Lung (tissue), 12 donors: ENCODE results near the gene ZNF576. TPM values are rescaled to one million over a fixed set of nuclear protein-coding genes. Genes with fewer than 3 reads are reported as not detected.
A peak's percentile ranks its signal among the peaks of the same experiment; 100 is the strongest.

Experiments
- ATAC-seq: fragments of 200-7000 bp; cut with Tn5 transposase; one replicate; pipeline ENCODE4 v1.9.1; 2020; ENCODE audit warnings: moderate number of reproducible peaks; ENCODE audit not compliant: insufficient read depth, low FRiP score
- DNase-seq, 3 donors: peaks; one replicate each; pipeline ENCODE4 v3.0.0-alpha.2; 2013 to 2017
- H3K27ac ChIP-seq, 2 donors: one replicate each; pipeline ENCODE4 v1.5.1; 2013; ENCODE audit warnings: mild to moderate bottlenecking in 2 of 2, moderate library complexity in 2 of 2, control low read depth in 1 of 2, inconsistent platforms in 1 of 2, low read depth in 1 of 2, low read length in 1 of 2
- H3K27me3 ChIP-seq, 3 donors: one replicate each; pipeline ENCODE4 v1.5.1; 2013; ENCODE audit warnings: low read length in 2 of 3; ENCODE audit not compliant: control insufficient read depth in 3 of 3, insufficient read depth in 3 of 3
- H3K36me3 ChIP-seq, 4 donors: one replicate each; pipeline ENCODE4 v1.5.1; 2013; ENCODE audit warnings: low read length in 4 of 4, mild to moderate bottlenecking in 1 of 4, moderate library complexity in 1 of 4; ENCODE audit not compliant: control insufficient read depth in 4 of 4, insufficient read depth in 4 of 4
- H3K4me1 ChIP-seq, 5 donors: one replicate each; pipeline ENCODE4 v1.5.1; 2013; ENCODE audit warnings: low read length in 5 of 5, mild to moderate bottlenecking in 2 of 5, moderate library complexity in 1 of 5; ENCODE audit not compliant: control insufficient read depth in 5 of 5, insufficient read depth in 5 of 5
- H3K4me3 ChIP-seq: one replicate; pipeline ENCODE4 v1.5.1; 2013; ENCODE audit warnings: mild to moderate bottlenecking, control low read depth, moderate library complexity
- H3K9ac ChIP-seq, 2 donors: one replicate each; pipeline ENCODE4 v1.5.1; 2013; ENCODE audit warnings: low read length in 2 of 2, control low read depth in 1 of 2; ENCODE audit not compliant: insufficient read depth in 1 of 2
- H3K9me3 ChIP-seq, 4 donors: one replicate each; pipeline ENCODE4 v1.5.1; 2013; ENCODE audit warnings: low read length in 3 of 4, mild to moderate bottlenecking in 1 of 4, moderate library complexity in 1 of 4; ENCODE audit not compliant: control insufficient read depth in 4 of 4, insufficient read depth in 3 of 4
- CTCF ChIP-seq: IDR thresholded peaks from 2 replicates; pipeline ENCODE4 v1.5.1; 2012; ENCODE audit warnings: mild to moderate bottlenecking; ENCODE audit errors: control extremely low read depth, extremely low read depth
- WGBS, 2 donors: extraction: QIAGEN DNeasy Blood & Tissue Kit; methylation state at CpG; one replicate each; pipeline ENCODE4 v1.1.7; 2013; 5-methylcytosine and 5-hydroxymethylcytosine counted together
- polyA plus RNA-seq, 2 donors: library from polyadenylated mRNA; stranded (reverse); fragments of 200-250 nt; gene quantifications; one replicate each; pipeline ENCODE4 v1.2.1, GENCODE V29; 2013
- total RNA-seq, 2 donors: library from RNA; depleted of rRNA in 1 of 2; stranded (reverse); fragments of >200 nt in 1 of 2; gene quantifications; one replicate each; pipeline ENCODE4 v1.2.1, GENCODE V29; 2014 to 2021
- donor health status: control.
- donor health status: control.
- donor health status: Bipolar disorder and iron deficiency.
- donor health status: healthy.
- donor health status: DM: yes; HTN: yes; CAD: no.

Gene ZNF576
- total and polyA plus RNA-seq, 4 donors = 5.8 to 17.2 (median 12.3) TPM

GRCh38 chr19:43638995-43639518, 42.7 kb downstream of the ZNF576 start:
- Histone ChIP-seq H3K4me1 (peaks cover 0 to 15% (median 10%) of the 10 kb centered on the region in 5 donors), H3K9ac (peak overlapping the region in 1 of 2 donors; percentile 30), H3K9me3 (no peaks in the 10 kb centered on the region), H3K27ac (no peak overlapping the region), H3K27me3 (peaks cover 0 to 29% (median 28%) of the 10 kb centered on the region in 3 donors), H3K36me3 (no peaks in the 10 kb centered on the region), H3K4me3 (peak overlapping the region; percentile 10)
- no peak for TF ChIP-seq CTCF
- ATAC-seq (no peak), DNase-seq (no peak)
- 13 to 14% methylated on average over 16 to 18 of the region's 18 CpGs for WGBS, 2 donors

GRCh38 chr19:43639519-43640423, 43.4 kb downstream of the ZNF576 start, which contains the start of gene CADM4:
Gene CADM4, minus strand, starts transcription at chr19:43639850. Its CDS starts 60 bp downstream, at chr19:43639790.
- TF ChIP-seq CTCF = no peak
- DNase-seq = peak in 1 of 3 donors; percentile 24
- peak within 1 kb of the TSS in 1 of 2 donors; percentile 30 for H3K9ac ChIP-seq
- no peak within 1 kb of the TSS for H3K27ac ChIP-seq
- H3K9me3 ChIP-seq = no peaks in the 10 kb centered on the region
- H3K36me3 ChIP-seq = no peaks in the 10 kb centered on the region
- ATAC-seq = peak; percentile 62
- WGBS, 2 donors = 1 to 2% methylated on average over 45 to 110 of the region's 110 CpGs
- peak within 1 kb of the TSS; percentile 55 for H3K4me3 ChIP-seq
- peaks cover 0 to 11% (median 10%) of the 10 kb centered on the region in 5 donors for H3K4me1 ChIP-seq
- H3K27me3 ChIP-seq = peaks cover 0 to 29% (median 28%) of the 10 kb centered on the region in 3 donors

- Histone ChIP-seq H3K27ac (no peak overlapping the region), H3K9me3 (no peaks in the 10 kb centered on the region), H3K36me3 (no peaks in the 10 kb centered on the region), H3K9ac (no peak overlapping the region), H3K4me3 (peak overlapping the region; percentile 55), H3K4me1 (peaks cover 0 to 10% (median 5%) of the 10 kb centered on the region in 5 donors), H3K27me3 (peaks cover 0 to 29% (median 28%) of the 10 kb centered on the region in 3 donors)
- TF ChIP-seq CTCF = no peak
- no peak for ATAC-seq
- no peak for DNase-seq
- WGBS, 2 donors = 6 to 14% methylated on average over 3 to 9 of the region's 9 CpGs
These were observed 44.0 kb downstream of the ZNF576 start for GRCh38 chr19:43640424-43640757.
